Progenitor cell of endocrine pancreas (in vitro differentiated cells): ENCODE measurements around the gene HCFC1. TPM values are rescaled to one million over a fixed set of nuclear protein-coding genes. Genes with fewer than 3 reads are reported as not detected.
A peak's percentile ranks its signal among the peaks of the same experiment; 100 is the strongest.

Experiments used
- DNase-seq: peaks from one replicate; pipeline ENCODE4 v3.0.0; 2021; ENCODE audit warnings: low spot score; ENCODE audit not compliant: unreplicated experiment
- H3K27ac Mint-ChIP-seq: 2 replicates; pipeline ENCODE4 v1.8.0; 2021; ENCODE audit warnings: mild to moderate bottlenecking, moderate library complexity, mixed read lengths
- H3K27me3 Mint-ChIP-seq: 2 replicates; pipeline ENCODE4 v1.8.0; 2021; ENCODE audit warnings: mixed read lengths
- H3K36me3 Mint-ChIP-seq: 2 replicates; pipeline ENCODE4 v1.8.0; 2022; ENCODE audit warnings: mixed read lengths; ENCODE audit not compliant: insufficient read depth
- H3K4me1 Mint-ChIP-seq: 2 replicates; pipeline ENCODE4 v1.8.0; 2021; ENCODE audit warnings: low read depth, mixed read lengths
- H3K4me3 Mint-ChIP-seq: 2 replicates; pipeline ENCODE4 v1.8.0; 2021; ENCODE audit warnings: low read depth, mild to moderate bottlenecking, moderate library complexity, mixed read lengths
- H3K9me3 Mint-ChIP-seq: 2 replicates; pipeline ENCODE4 v1.8.0; 2021; ENCODE audit warnings: low read depth, mixed read lengths
- total RNA-seq: library from RNA; stranded (reverse); gene quantifications from 2 replicates; pipeline ENCODE4 v1.2.1, GENCODE V29; 2021
- TF ChIP-seq, protein P1 (sequence below): fragments of 200-600 bp; sonication (generic); IDR thresholded peaks from one replicate; pipeline ENCODE4 v1.5.0; 2021; ENCODE audit warnings: antibody characterized with exemption, mild to moderate bottlenecking; ENCODE audit not compliant: unreplicated experiment

Gene HCFC1
- total RNA-seq, 1 donor from 2014 or later, result 121 TPM

DNA sequence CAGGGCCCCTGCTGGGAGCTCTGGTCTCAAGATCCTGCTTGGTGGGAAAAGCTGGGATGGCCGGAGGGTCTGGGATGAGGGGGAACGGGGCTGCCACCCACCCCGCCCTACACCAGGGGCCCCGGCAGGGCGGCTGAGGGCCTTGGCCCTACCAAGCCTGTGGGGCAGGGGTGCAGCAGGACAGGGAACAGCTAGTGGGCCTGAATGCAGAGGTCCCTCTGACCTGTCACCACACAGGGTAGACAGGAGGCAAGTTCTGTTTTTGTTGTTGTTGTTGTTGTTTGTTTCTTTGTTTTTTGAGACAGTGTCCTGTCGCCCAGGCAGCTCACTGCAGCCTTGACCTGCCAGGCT is 26.8 kb downstream of the HCFC1 start:
- no peaks in the 10 kb centered on the region for H3K9me3 Mint-ChIP-seq
- TF ChIP-seq, protein P1, sequence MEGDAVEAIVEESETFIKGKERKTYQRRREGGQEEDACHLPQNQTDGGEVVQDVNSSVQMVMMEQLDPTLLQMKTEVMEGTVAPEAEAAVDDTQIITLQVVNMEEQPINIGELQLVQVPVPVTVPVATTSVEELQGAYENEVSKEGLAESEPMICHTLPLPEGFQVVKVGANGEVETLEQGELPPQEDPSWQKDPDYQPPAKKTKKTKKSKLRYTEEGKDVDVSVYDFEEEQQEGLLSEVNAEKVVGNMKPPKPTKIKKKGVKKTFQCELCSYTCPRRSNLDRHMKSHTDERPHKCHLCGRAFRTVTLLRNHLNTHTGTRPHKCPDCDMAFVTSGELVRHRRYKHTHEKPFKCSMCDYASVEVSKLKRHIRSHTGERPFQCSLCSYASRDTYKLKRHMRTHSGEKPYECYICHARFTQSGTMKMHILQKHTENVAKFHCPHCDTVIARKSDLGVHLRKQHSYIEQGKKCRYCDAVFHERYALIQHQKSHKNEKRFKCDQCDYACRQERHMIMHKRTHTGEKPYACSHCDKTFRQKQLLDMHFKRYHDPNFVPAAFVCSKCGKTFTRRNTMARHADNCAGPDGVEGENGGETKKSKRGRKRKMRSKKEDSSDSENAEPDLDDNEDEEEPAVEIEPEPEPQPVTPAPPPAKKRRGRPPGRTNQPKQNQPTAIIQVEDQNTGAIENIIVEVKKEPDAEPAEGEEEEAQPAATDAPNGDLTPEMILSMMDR, result no peak
- no peak overlapping the region for H3K27ac Mint-ChIP-seq
- H3K4me1 Mint-ChIP-seq, result peaks cover 4% of the 10 kb centered on the region
- no peak overlapping the region for H3K4me3 Mint-ChIP-seq
- no peaks in the 10 kb centered on the region for H3K27me3 Mint-ChIP-seq
- peaks cover 8% of the 10 kb centered on the region for H3K36me3 Mint-ChIP-seq
- DNase-seq, result no peak

DNA sequence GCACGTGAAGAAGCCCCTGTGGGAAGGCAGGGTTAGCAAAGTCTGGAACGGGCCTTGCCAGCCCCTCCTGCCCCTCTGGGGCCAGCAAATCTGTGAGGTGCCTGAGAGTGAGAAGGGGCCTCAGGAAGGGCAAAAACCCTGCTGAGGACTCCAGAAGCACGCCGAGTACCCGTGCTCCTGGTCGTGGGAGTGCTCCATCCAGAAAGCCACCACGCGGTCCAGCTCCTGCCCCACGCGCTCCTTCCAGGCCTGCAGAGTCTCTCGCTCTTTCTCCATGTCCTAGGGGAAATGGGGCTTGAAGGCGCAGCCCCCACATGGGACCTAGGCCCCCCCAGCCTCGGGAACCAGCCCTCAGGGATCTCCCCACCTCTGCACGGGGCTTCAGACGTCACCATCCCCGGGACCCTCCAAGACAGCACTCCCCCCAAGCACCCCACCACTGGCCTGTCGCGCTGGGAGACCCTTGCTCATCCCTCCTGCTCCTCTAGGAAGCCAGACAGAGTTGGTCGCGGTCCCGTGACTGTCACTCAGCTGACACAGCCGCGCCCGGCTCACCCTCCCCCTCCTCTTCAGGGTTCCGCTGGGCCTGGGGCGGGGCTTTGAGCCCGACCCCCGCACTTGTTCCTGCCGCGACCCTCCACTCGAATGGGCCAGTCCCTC is 27.3 kb downstream of the HCFC1 start, which contains the start of gene RENBP:
TSS of gene RENBP (minus strand) at position 504 of the 660 bp plus-strand sequence. CDS start at position 471, 33 bp downstream.
- no peak within 1 kb of the TSS for H3K4me3 Mint-ChIP-seq
- no peaks in the 10 kb centered on the region for H3K27me3 Mint-ChIP-seq
- H3K4me1 Mint-ChIP-seq, result peaks cover 4% of the 10 kb centered on the region
- no peak within 1 kb of the TSS for H3K27ac Mint-ChIP-seq
- TF ChIP-seq, protein P1, result no peak
- H3K36me3 Mint-ChIP-seq, result peaks cover 6% of the 10 kb centered on the region
- no peaks in the 10 kb centered on the region for H3K9me3 Mint-ChIP-seq
- no peak for DNase-seq

DNA sequence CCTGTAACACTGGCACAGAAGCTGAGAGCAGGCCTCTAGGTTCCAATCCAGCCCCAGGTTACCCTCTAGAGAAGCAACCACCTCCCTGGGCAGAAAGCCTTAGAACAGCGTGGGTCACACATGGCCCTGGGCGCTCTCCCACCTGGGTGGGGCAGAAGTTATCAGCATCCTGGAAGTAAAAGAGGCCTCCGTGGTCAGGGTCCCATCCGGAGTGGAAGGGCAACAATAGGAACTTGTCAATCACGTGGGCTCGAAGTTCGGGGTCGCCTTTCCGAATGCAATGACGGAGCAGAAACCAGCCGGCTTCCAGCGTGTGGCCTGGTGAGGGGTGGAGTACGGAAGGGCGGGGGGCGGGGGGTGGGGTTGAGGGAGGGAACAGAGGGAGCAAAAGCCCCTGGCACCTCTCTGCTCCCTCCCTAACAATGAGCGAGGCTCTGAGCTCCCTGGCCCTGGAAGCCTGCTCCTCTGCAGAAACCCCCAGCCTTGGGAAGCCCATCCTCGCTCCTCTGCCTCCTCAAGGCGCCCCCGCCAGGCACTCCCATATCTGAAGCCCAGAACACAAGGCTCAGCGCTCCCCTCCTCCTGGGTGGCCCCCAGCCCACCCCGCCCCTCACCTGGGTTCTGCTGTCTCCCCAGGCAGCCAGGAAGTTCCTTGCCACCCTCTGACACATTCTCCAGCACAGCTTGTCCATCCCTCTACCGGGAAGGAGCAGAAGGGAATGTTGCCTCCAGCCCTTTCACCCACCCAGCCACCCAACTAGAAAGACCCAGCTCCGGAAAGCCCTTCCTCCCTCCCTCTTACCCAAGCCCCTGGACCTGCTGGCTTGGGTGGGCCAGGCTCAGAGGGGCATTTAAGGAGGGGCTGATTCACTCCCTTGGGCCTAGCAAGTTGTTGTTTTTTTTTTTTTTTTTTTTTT is 30.0 kb downstream of the HCFC1 start:
- Mint-ChIP-seq H3K36me3 (no peaks in the 10 kb centered on the region), H3K27ac (peak overlapping the region; percentile 31), H3K4me3 (no peak overlapping the region), H3K4me1 (peaks cover 1% of the 10 kb centered on the region), H3K27me3 (no peaks in the 10 kb centered on the region), H3K9me3 (peaks cover 2% of the 10 kb centered on the region)
- TF ChIP-seq, protein P1, result no peak
- DNase-seq, result no peak

DNA sequence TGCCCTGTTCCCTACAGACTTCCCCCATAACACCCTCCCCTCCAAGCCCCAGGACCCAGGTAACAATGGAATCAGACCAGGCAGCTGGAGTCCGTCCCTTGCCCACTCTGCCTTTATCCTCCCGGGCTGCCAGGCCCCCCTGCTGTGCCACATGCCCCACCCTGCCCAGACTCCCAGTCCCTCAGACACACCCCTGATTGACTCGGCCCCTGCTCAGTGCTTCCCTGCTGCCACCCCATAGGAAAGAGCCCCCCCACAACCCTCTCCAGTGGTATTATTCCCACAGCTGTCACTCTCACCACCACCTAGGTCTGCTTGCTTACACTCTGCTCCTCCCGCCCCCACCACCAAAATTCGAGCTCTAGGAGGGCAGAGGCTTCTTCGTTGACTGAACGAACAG is 32.0 kb downstream of the HCFC1 start:
- H3K27ac Mint-ChIP-seq, result no peak overlapping the region
- no peaks in the 10 kb centered on the region for H3K36me3 Mint-ChIP-seq
- H3K27me3 Mint-ChIP-seq, result no peaks in the 10 kb centered on the region
- no peak overlapping the region for H3K4me3 Mint-ChIP-seq
- peaks cover 1% of the 10 kb centered on the region for H3K4me1 Mint-ChIP-seq
- H3K9me3 Mint-ChIP-seq, result peaks cover 4% of the 10 kb centered on the region
- DNase-seq, result no peak
- TF ChIP-seq, protein P1, result no peak

DNA sequence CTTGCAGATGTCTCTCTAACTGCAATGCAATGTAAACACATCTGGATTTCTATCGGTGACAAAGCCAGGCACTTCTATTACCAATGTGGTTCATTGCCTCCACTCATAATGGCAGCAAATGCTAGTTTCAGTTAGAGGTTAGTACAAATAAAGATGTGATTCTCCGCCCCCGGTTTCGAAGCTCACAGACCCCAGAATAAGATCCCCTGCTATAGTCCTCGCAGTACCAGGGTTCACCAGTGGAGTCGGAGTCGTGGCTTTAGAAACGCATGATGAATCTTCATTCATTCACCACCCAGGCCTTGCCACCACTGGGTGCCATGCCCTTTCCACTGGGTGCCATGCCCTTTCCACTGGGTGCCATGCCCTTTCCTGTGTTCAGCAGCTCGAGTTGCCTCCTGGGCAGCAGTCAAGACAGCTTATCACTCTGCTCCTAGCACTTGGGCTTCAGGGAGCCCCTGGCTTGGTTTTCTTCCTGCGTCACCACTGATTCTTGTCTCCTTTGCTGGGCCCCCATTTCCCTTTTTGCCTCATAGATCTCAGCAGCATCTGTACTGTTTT is 33.3 kb downstream of the HCFC1 start:
- Mint-ChIP-seq H3K4me1 (peaks cover 5% of the 10 kb centered on the region), H3K36me3 (no peaks in the 10 kb centered on the region), H3K9me3 (peaks cover 4% of the 10 kb centered on the region), H3K4me3 (no peak overlapping the region), H3K27ac (peak overlapping the region; percentile 49), H3K27me3 (no peaks in the 10 kb centered on the region)
- TF ChIP-seq, protein P1, result no peak
- DNase-seq, result no peak
